A673 (cell line): ENCODE results near the gene ARID5B.

Experiments
- CTCF ChIP-seq: fragments of 300-800, 200-600 bp; sonication (generic); conservative IDR thresholded peaks from 2 replicates; pipeline ENCODE4 v1.5.1; 2017; ENCODE audit warnings: low read depth, mild to moderate bottlenecking, antibody characterized with exemption, low read length, moderate library complexity, mixed read lengths
- EZH2 ChIP-seq: fragments of 200-600 bp; sonication (generic); IDR thresholded peaks from 2 replicates; pipeline ENCODE4 v1.6.1; 2017; ENCODE audit warnings: borderline replicate concordance, low read depth, mild to moderate bottlenecking, mixed read lengths, antibody characterized with exemption, low read length; ENCODE audit not compliant: poor library complexity, severe bottlenecking

GRCh38 chr10:61933859-61934555 lies 32.5 kb downstream of the ARID5B start:
- no peak for TF ChIP-seq CTCF
- TF ChIP-seq EZH2, result no peak
